HepG2 (cell line): ENCODE measurements around the gene RPLP1. TPM values are rescaled to one million over a fixed set of nuclear protein-coding genes. Genes with fewer than 3 reads are reported as not detected.

Source experiments
- ATAC-seq: fragments of 200-7000 bp; cut with Tn5 transposase; 3 replicates; pipeline ENCODE4 v1.9.1; 2020; ENCODE audit warnings: mild to moderate bottlenecking, moderate library complexity
- BruUV-seq: library from RNA; stranded (reverse); fragments of 400-500 nt; replicated peaks from 2 replicates; lab custom pipeline; 2021; lab: Mats Ljungman, UMichigan
- CTCF ChIA-PET: fragments of 300-600 bp; formaldehyde crosslinking; extraction: SDS; loops from one replicate; lab custom pipeline; 2021; ENCODE audit warnings: low total read pairs, inconsistent platforms, low intra/inter-chr PET ratio; lab: Yijun Ruan, JAX
- POLR2A ChIA-PET: fragments of 350-600 bp; sonication (Branson Sonifier 250); formaldehyde crosslinking; loops from one replicate; lab custom pipeline; 2020; ENCODE audit warnings: antibody characterized with exemption, inconsistent platforms; lab: Yijun Ruan, JAX
- DNase-seq: peaks from one replicate; pipeline ENCODE4 v3.0.0-alpha.2; 2015; ENCODE audit warnings: low spot score
- FAIRE-seq: peaks from 3 replicates; lab custom pipeline; 2011; peaks lifted over from hg19 to GRCh38; lab: Jason Lieb, UNC
- H2AFZ ChIP-seq: one replicate; pipeline ENCODE4 v1.6.1; 2011; ENCODE audit warnings: low read length, inconsistent platforms
- H3K27ac ChIP-seq: fragments of 300-600 bp; 3 replicates; pipeline ENCODE4 v1.8.0; 2011; ENCODE audit warnings: mixed run types, mild to moderate bottlenecking, mixed read lengths, low read length, inconsistent platforms; ENCODE audit not compliant: insufficient read depth; ENCODE audit errors: extremely low read length
- H3K27me3 ChIP-seq, 2 experiments: fragments of 200-600 bp in 1 of 2; 2 replicates in 1 of 2; 3 replicates in 1 of 2; pipeline versions ENCODE4 v1.6.0 to v1.8.0; 2011; ENCODE audit warnings: low read length in 2 of 2, mild to moderate bottlenecking in 2 of 2, moderate library complexity in 2 of 2, inconsistent platforms in 1 of 2; ENCODE audit not compliant: insufficient read depth in 2 of 2, control insufficient read depth in 1 of 2
- H3K36me3 ChIP-seq, 2 experiments: fragments of 200-600 bp in 1 of 2; replicated peaks in 1 of 2; 2 replicates in 1 of 2; 3 replicates in 1 of 2; pipeline versions ENCODE4 v1.5.1 to v1.8.0; 2011; ENCODE audit warnings: low read length in 2 of 2, inconsistent platforms in 1 of 2; ENCODE audit not compliant: insufficient read depth in 2 of 2, control insufficient read depth in 1 of 2
- H3K4me1 ChIP-seq: 2 replicates; pipeline ENCODE4 v1.5.1; 2012; ENCODE audit warnings: low read length, inconsistent platforms; ENCODE audit not compliant: insufficient read depth
- H3K4me2 ChIP-seq: 2 replicates; pipeline ENCODE4 v1.6.0; 2011; ENCODE audit warnings: low read depth, low read length, inconsistent platforms
- H3K4me3 ChIP-seq, 3 experiments: fragments of 200-600 bp in 1 of 3; sonication (generic), shearing (Covaris generic) in 1 of 3; replicated peaks in 1 of 3; 2 replicates each; pipeline ENCODE4 v1.5.1; 2011 to 2016; ENCODE audit warnings: low read length in 3 of 3, inconsistent platforms in 2 of 3, low read depth in 2 of 3, mild to moderate bottlenecking in 2 of 3, control low read depth in 1 of 3, mixed read lengths in 1 of 3; ENCODE audit not compliant: insufficient read depth in 1 of 3
- H3K79me2 ChIP-seq: one replicate; pipeline ENCODE4 v1.6.1; 2011; ENCODE audit warnings: low read length, inconsistent platforms; ENCODE audit not compliant: insufficient read depth
- H3K9ac ChIP-seq: 2 replicates; pipeline ENCODE4 v1.6.0; 2011; ENCODE audit warnings: mild to moderate bottlenecking, low read depth, low read length, inconsistent platforms; ENCODE audit not compliant: insufficient read depth
- H3K9me3 ChIP-seq: 2 replicates; pipeline ENCODE4 v1.5.1; 2012; ENCODE audit warnings: mild to moderate bottlenecking, low read length
- H4K20me1 ChIP-seq: 2 replicates; pipeline ENCODE4 v1.6.0; 2011; ENCODE audit warnings: inconsistent platforms, mild to moderate bottlenecking, low read length, moderate library complexity; ENCODE audit not compliant: insufficient read depth
- GATAD1 ChIP-seq: IDR thresholded peaks from 2 replicates; pipeline ENCODE4 v1.6.1; 2016; ENCODE audit warnings: missing genetic modification reagents, missing compliant biosample characterization
- HNRNPK ChIP-seq: fragments of 200-400 bp; formaldehyde crosslinking; IDR thresholded peaks from 2 replicates; pipeline ENCODE4 v1.6.1; 2018; ENCODE audit warnings: low read length, low read depth, moderate library complexity, mild to moderate bottlenecking; ENCODE audit not compliant: poor library complexity, severe bottlenecking
- KLF13 ChIP-seq: sonication (generic); formaldehyde crosslinking; IDR thresholded peaks from 2 replicates; pipeline ENCODE4 v1.4.0; 2020; ENCODE audit warnings: mild to moderate bottlenecking, missing genetic modification reagents
- MEF2D ChIP-seq: sonication (generic); formaldehyde crosslinking; IDR thresholded peaks from 2 replicates; pipeline ENCODE4 v1.5.1; 2020; ENCODE audit warnings: mild to moderate bottlenecking, missing genetic modification reagents
- SRSF4 ChIP-seq: fragments of 200-400 bp; formaldehyde crosslinking; IDR thresholded peaks from one replicate; pipeline ENCODE4 v1.6.1; 2018; ENCODE audit warnings: mild to moderate bottlenecking, low read depth, low read length, moderate library complexity; ENCODE audit not compliant: poor library complexity, severe bottlenecking
- ZNF124 ChIP-seq: sonication (generic); formaldehyde crosslinking; IDR thresholded peaks from 2 replicates; pipeline ENCODE4 v1.4.0; 2020; ENCODE audit warnings: missing genetic modification reagents
- ZNF720 ChIP-seq: sonication (generic); formaldehyde crosslinking; IDR thresholded peaks from 2 replicates; pipeline ENCODE4 v1.4.0; 2020; ENCODE audit warnings: missing genetic modification reagents
- WGBS: methylation state at CpG from one replicate; pipeline ENCODE4 v1.1.6; 2017; ENCODE audit warnings: low lambda C conversion rate; 5-methylcytosine and 5-hydroxymethylcytosine counted together
- in situ Hi-C: cut with HindIII; loops from 2 replicates; pipeline ENCODE4 v1.10.0; 2017; ENCODE audit warnings: low pct_unique_long_range_greater_than_20kb; ENCODE audit not compliant: extremely low pct_ligation_motif_present
- intact Hi-C: fragments of 100-400 bp; cut with micrococcal nuclease; formaldehyde crosslinking; loops from one replicate; pipeline ENCODE4 v1.10.0; 2022; ENCODE audit not compliant: unreplicated experiment
- polyA plus RNA-seq, 8 experiments: library from polyadenylated mRNA; depleted of rRNA in 3 of 8; stranded (reverse) in 7 of 8; unstranded in 1 of 8; fragments of >200 nt; fragmentation: Illumina TruSeq in 4 of 8; extraction: Trizol in 4 of 8; gene quantifications; 2 replicates each; pipeline versions ENCODE4 v1.2.1 to v1.2.3, GENCODE V29; 2011 to 2016; ENCODE audit warnings: low read depth in 4 of 8, missing spikeins in 1 of 8, mixed read lengths in 1 of 8; ENCODE audit not compliant: insufficient read depth in 1 of 8
- total RNA-seq, 5 experiments: library from RNA; depleted of rRNA; stranded (reverse); fragments of >200 nt; fragmentation: Illumina TruSeq; extraction: Trizol; gene quantifications; 2 replicates each; pipeline ENCODE4 v1.2.3, GENCODE V29; 2016; ENCODE audit warnings: low read depth in 1 of 5
- TF ChIP-seq, protein P1 (sequence below): sonication (generic); formaldehyde crosslinking; IDR thresholded peaks from 2 replicates; pipeline ENCODE4 v1.8.1; 2023; ENCODE audit warnings: mild to moderate bottlenecking, missing genetic modification reagents, borderline replicate concordance
- TF ChIP-seq, protein P2 (sequence below): IDR thresholded peaks from 2 replicates; pipeline ENCODE4 v1.6.1; 2016; ENCODE audit warnings: low read depth
- TF ChIP-seq, protein P3 (sequence below): sonication (generic); formaldehyde crosslinking; IDR thresholded peaks from 2 replicates; pipeline ENCODE4 v1.4.0; 2020; ENCODE audit warnings: low read depth, missing genetic modification reagents
- TF ChIP-seq, protein P4 (sequence below): sonication (generic); formaldehyde crosslinking; IDR thresholded peaks from 2 replicates; pipeline ENCODE4 v1.4.0; 2020; ENCODE audit warnings: missing genetic modification reagents

Gene RPLP1
- total and polyA plus RNA-seq, 2 of the 13 experiments (the other 11 are each of a cell fraction or from before 2014, with no cell fraction given), result 817 to 929 TPM

DNA sequence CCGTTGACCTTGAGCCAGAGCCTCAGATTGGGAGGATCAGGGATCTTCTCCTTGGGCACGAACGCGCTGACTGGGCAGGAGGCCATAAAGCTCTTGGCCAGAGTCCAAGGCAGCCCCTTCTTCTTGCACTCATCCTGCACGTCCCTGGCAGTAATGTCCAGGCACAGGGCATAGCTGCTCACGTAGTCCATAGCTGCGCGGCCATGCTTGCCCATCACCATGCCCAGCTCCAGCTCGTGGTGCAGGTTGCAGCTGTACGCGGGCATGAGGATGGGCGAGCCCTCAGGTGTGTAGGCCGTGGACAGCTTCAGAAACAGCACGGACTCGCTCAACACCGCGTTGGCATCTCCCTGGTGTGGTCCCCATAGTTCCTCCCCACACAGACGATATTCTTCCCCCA lies 17.9 kb upstream of the RPLP1 start (continued):
- TF ChIP-seq, protein P1, sequence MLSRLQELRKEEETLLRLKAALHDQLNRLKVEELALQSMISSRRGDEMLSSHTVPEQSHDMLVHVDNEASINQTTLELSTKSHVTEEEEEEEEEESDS (CRISPR knock-in tag), result no peak
- no peak for TF ChIP-seq SRSF4
- TF ChIP-seq, protein P2, sequence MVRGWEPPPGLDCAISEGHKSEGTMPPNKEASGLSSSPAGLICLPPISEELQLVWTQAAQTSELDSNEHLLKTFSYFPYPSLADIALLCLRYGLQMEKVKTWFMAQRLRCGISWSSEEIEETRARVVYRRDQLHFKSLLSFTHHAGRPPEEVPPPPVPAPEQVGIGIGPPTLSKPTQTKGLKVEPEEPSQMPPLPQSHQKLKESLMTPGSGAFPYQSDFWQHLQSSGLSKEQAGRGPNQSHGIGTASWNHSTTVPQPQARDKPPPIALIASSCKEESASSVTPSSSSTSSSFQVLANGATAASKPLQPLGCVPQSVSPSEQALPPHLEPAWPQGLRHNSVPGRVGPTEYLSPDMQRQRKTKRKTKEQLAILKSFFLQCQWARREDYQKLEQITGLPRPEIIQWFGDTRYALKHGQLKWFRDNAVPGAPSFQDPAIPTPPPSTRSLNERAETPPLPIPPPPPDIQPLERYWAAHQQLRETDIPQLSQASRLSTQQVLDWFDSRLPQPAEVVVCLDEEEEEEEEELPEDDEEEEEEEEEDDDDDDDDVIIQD, result no peak
- TF ChIP-seq MEF2D (CRISPR knock-in tag), result no peak
- TF ChIP-seq, protein P3, sequence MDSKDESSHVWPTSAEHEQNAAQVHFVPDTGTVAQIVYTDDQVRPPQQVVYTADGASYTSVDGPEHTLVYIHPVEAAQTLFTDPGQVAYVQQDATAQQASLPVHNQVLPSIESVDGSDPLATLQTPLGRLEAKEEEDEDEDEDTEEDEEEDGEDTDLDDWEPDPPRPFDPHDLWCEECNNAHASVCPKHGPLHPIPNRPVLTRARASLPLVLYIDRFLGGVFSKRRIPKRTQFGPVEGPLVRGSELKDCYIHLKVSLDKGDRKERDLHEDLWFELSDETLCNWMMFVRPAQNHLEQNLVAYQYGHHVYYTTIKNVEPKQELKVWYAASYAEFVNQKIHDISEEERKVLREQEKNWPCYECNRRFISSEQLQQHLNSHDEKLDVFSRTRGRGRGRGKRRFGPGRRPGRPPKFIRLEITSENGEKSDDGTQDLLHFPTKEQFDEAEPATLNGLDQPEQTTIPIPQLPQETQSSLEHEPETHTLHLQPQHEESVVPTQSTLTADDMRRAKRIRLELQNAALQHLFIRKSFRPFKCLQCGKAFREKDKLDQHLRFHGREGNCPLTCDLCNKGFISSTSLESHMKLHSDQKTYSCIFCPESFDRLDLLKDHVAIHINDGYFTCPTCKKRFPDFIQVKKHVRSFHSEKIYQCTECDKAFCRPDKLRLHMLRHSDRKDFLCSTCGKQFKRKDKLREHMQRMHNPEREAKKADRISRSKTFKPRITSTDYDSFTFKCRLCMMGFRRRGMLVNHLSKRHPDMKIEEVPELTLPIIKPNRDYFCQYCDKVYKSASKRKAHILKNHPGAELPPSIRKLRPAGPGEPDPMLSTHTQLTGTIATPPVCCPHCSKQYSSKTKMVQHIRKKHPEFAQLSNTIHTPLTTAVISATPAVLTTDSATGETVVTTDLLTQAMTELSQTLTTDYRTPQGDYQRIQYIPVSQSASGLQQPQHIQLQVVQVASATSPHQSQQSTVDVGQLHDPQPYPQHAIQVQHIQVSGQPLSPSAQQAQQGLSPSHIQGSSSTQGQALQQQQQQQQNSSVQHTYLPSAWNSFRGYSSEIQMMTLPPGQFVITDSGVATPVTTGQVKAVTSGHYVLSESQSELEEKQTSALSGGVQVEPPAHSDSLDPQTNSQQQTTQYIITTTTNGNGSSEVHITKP (CRISPR knock-in tag), result no peak
- TF ChIP-seq HNRNPK, result no peak

DNA sequence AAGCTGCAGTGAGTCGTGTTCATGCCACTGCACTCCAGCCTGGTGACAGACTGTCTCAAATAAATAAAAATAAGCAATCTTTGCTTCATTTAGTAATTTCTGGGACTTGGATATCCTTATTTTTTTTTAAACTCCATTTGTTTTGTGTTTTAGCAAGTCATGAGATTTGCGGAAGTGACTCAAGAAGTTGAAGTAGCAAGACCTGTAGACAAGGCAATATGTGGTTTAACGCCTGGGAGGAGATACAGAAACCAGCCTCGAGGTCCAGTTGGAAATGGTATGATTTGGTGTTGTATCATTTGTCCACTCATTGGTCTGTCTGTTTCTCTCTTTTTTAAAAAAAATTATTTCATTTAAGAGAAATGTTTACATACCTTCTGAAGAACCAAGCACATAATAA lies 16.6 kb upstream of the RPLP1 start:
- intact Hi-C loops, result no loop called here
- Histone ChIP-seq H2AFZ (no peak overlapping the region), H3K36me3 (peaks cover 10 to 60% of the 10 kb centered on the region in 2 experiments), H3K4me1 (no peaks in the 10 kb centered on the region), H3K27me3 (no peaks in the 10 kb centered on the region), H4K20me1 (no peaks in the 10 kb centered on the region), H3K79me2 (no peaks in the 10 kb centered on the region), H3K27ac (no peak overlapping the region), H3K9me3 (no peaks in the 10 kb centered on the region), H3K4me2 (no peak overlapping the region), H3K4me3 (no peak overlapping the region), H3K9ac (no peak overlapping the region)
- no peak for TF ChIP-seq GATAD1 (CRISPR knock-in tag)
- TF ChIP-seq ZNF124 (CRISPR knock-in tag), result no peak
- TF ChIP-seq, protein P4, sequence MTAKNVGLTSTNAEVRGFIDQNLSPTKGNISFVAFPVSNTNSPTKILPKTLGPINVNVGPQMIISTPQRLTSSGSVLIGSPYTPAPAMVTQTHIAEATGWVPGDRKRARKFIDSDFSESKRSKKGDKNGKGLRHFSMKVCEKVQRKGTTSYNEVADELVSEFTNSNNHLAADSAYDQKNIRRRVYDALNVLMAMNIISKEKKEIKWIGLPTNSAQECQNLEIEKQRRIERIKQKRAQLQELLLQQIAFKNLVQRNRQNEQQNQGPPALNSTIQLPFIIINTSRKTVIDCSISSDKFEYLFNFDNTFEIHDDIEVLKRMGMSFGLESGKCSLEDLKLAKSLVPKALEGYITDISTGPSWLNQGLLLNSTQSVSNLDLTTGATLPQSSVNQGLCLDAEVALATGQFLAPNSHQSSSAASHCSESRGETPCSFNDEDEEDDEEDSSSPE (CRISPR knock-in tag), result no peak
- TF ChIP-seq ZNF720, result no peak
- TF ChIP-seq KLF13, result no peak
- BruUV-seq, result no TSS peak
- in situ Hi-C loops, result no loop called here
- 97% methylated on average over 4 of the region's 4 CpGs for WGBS
- CTCF ChIA-PET, result no interaction called here
- POLR2A ChIA-PET, result no interaction called here
- FAIRE-seq, result no peak
- ATAC-seq, result no peak
- no peak for DNase-seq
